Activated naive CD4-positive, alpha-beta T cell treated with anti-CD3 and anti-CD28 coated beads, Interleukin-2, amount 50 U/mL, for 72 hours (primary cell): ENCODE data around the gene SLCO2B1. TPM values are rescaled to one million over a fixed set of nuclear protein-coding genes. Genes with fewer than 3 reads are reported as not detected.

Experiments used
- ATAC-seq, 2 donors: fragments of 150-1000 bp; cut with Tn5 transposase; 2 replicates each; pipeline ENCODE4 v1.10.0; 2021; ENCODE audit warnings: mild to moderate bottlenecking in 2 of 2, moderate library complexity in 2 of 2
- DNase-seq, 2 donors: peaks; one replicate each; pipeline ENCODE4 v3.0.0; 2021 to 2022; ENCODE audit warnings: low spot score in 2 of 2
- H3K27ac Mint-ChIP-seq, 2 donors: one replicate each; pipeline ENCODE4 v1.8.0; 2022; ENCODE audit warnings: mild to moderate bottlenecking in 2 of 2, mixed read lengths in 2 of 2
- H3K36me3 Mint-ChIP-seq, 2 donors: one replicate each; pipeline ENCODE4 v1.8.0; 2022; ENCODE audit warnings: mixed read lengths in 2 of 2
- H3K9me3 Mint-ChIP-seq, 2 donors: one replicate each; pipeline ENCODE4 v1.8.0; 2022; ENCODE audit warnings: mixed read lengths in 2 of 2
- total RNA-seq, 2 donors: library from RNA; stranded (reverse); gene quantifications; one replicate each; pipeline ENCODE4 v1.2.3, GENCODE V29; 2022

The SLCO2B1 gene
- total RNA-seq, 2 donors from 2014 or later: not detected

DNA sequence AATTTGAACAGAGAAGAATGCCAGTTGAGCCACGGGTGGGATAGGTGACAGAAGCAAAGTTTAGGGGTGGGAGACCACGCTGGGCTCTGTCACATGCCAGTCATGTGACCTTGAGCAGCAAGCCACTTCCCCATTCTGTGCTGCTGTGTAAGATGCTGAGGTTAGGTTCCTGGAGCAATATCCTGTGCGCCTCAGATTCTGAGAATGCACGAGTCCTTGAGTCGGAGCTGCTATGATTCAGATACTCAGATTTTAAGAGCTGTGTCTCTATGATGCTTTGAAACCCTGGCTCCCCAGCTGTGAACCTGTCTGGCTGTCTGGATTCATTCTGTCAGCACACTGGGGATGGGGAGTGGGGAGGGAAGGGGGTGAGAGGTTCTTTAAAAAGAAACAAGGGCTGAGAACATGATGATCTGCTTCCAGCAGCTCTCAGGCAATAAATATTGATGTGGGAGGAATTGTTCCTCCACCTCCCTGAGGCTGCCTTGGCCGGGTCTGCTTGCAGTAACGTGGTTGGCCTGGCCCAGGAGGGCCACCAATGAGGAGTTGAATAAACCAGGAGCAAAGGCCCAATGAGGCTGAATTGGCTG lies 24.0 kb downstream of the SLCO2B1 start:
- ATAC-seq: peak; percentile 70 to 76
- DNase-seq: no peak
- Mint-ChIP-seq H3K36me3 (no peaks in the 10 kb centered on the region), H3K27ac (peak overlapping the region; percentile 7 to 50), H3K9me3 (no peaks in the 10 kb centered on the region)

DNA sequence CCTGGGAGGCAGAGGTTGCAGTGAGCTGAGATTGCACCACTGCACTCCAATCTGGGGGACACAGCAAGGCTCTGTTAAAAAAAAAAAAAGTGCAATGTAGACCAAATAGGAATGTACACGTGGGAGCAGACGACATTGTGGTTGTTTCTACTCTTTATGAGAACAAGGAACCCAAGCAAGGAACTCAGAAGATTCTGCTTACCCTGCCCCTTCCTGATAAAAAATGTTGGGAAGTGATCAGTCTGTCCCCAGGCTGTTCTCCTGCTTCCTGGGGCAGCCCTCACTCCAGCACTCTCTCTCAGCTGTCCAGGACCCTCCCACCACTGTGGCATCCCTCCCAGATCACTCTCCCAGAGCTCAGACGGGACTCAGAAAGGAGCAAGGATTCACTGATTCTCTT lies 31.8 kb downstream of the SLCO2B1 start:
- ATAC-seq (no peak), DNase-seq (no peak)
- Mint-ChIP-seq H3K9me3 (no peaks in the 10 kb centered on the region), H3K36me3 (no peaks in the 10 kb centered on the region), H3K27ac (no peak overlapping the region)

DNA sequence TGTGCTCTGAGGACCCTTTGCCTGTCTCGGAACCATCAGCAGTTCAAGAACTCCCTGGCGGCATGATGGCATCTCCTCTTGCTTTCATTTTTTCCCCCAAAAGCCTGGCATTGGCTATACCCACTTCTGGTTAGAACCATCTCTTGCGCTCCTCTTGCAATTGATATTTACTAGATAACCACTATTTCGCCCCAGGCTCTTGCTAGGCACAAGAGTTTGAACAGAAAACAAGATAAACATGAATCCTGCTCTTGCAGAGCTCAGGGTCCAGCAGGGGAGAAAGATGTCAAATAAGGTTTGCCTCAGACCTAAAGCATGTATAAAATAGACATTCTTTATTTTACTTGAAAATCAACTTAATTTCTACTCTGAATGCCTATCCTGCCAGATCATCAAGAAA lies 33.1 kb downstream of the SLCO2B1 start:
- no peak overlapping the region for H3K27ac Mint-ChIP-seq
- no peaks in the 10 kb centered on the region for H3K9me3 Mint-ChIP-seq
- ATAC-seq: no peak
- DNase-seq: no peak
- H3K36me3 Mint-ChIP-seq: no peaks in the 10 kb centered on the region

DNA sequence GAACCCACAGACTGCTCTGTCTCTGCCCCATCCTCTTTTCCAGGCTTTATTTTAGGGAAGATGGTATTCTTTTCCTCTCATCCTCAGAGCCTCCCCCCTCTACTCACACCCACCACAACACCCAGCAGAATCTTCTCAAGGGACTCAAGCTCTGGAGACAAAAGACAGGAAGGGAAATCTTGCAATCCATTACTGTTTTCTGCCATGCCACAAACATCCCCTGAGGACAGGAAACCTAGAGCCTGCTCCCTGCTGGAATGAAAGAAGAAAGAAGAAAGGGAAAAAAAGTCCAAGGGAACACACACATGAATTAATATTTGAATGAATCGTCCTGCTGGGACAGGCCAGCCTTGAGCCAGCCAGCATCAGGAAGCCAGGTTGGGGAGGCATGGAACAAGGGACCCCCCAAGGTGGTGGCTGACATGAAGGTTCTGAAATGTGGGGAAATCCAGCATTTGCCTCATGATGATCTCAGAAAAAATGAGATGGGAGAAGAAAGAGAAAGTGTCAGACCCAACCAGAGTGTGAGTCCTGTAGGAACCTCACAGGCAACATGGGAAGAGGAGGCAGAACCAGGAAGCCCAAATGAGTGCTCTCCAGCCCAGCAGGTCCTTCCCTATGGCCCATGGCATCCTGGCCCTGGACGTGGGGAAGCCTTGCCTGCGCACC lies 34.0 kb downstream of the SLCO2B1 start:
- no peak for ATAC-seq
- Mint-ChIP-seq H3K9me3 (no peaks in the 10 kb centered on the region), H3K36me3 (no peaks in the 10 kb centered on the region), H3K27ac (no peak overlapping the region)
- no peak for DNase-seq

DNA sequence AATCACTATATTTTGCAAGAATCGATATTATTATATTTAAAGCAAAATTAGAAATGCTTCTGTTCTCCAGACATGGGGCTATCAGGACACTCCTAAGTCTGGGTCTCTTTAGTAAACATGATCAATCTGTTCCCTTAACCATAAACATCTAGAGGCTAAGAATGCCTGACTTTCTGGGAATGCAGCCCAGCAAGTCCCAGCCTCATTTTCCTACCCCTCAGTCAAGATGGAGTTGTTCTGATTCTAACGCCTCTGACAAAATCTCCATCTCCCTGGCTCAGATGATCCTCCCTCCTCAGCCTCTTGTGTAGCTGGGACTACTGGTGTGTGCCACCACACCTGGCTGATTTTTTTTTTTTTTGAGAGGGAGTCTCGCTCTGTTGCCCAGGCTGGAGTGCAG lies 35.0 kb downstream of the SLCO2B1 start:
- no peak for ATAC-seq
- DNase-seq: no peak
- Mint-ChIP-seq H3K27ac (no peak overlapping the region), H3K9me3 (no peaks in the 10 kb centered on the region), H3K36me3 (no peaks in the 10 kb centered on the region)

DNA sequence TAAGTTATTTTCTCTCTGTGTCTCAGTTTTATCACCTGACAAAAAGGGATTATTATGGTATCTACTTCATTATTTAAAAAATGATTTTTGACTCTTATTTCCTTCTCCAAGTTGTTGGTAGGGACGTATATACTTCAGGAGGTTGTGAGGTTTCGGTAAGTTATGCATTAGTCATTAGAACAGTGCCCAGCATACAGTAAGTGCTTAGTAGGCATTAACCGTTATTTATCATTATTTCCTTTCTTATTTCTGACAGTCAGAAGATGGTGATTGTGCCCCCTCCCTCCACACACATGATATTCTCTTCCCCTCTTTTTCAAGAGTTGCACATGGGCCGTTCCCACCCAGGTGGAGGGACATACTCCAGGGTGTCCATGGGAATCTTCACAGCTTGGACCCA lies 36.1 kb downstream of the SLCO2B1 start:
- ATAC-seq: no peak
- Mint-ChIP-seq H3K36me3 (no peaks in the 10 kb centered on the region), H3K27ac (peak overlapping the region in 1 of 2 donors; percentile 6), H3K9me3 (no peaks in the 10 kb centered on the region)
- DNase-seq: no peak

DNA sequence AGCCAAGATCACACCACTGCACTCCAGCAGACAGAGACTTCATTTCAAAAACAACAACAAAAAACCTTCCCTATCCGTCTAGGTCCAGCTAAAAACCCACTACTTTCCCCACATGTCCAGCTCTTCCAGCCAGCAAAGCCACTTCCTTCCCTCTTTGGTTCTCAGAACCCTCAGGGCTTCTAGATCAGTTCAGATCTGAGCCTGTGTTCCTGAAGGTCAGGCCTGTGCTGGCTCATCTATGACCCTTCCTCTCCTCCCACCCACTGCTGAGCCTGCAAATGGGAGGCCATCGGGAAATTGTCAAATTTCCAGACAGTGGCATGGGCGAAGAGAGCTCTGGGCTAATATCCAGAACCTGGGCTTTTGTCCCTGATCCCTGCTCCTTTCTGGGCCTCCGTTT lies 37.8 kb downstream of the SLCO2B1 start:
- Mint-ChIP-seq H3K9me3 (no peaks in the 10 kb centered on the region), H3K27ac (no peak overlapping the region), H3K36me3 (no peaks in the 10 kb centered on the region)
- DNase-seq (no peak), ATAC-seq (no peak)

DNA sequence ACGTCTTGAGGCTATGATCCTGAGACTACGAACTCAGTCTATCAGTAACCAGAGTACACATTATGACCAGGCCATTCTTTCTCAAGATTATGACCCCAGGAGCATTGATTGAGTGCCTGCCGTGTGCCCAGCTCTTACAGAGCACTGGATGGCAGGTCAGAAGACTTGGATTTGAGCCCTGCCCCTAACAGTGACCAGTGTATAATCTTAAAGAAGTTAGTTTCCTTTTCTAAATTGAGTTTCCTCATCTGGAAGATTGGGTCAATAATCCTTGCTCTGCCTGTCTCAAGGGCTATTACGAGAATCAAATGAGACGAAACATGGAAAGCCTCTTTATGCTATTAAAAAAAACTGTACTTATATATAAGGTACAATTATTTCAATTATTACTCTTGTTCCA lies 38.2 kb downstream of the SLCO2B1 start:
- no peaks in the 10 kb centered on the region for H3K36me3 Mint-ChIP-seq
- no peak for DNase-seq
- no peak for ATAC-seq
- H3K9me3 Mint-ChIP-seq: no peaks in the 10 kb centered on the region
- no peak overlapping the region for H3K27ac Mint-ChIP-seq

DNA sequence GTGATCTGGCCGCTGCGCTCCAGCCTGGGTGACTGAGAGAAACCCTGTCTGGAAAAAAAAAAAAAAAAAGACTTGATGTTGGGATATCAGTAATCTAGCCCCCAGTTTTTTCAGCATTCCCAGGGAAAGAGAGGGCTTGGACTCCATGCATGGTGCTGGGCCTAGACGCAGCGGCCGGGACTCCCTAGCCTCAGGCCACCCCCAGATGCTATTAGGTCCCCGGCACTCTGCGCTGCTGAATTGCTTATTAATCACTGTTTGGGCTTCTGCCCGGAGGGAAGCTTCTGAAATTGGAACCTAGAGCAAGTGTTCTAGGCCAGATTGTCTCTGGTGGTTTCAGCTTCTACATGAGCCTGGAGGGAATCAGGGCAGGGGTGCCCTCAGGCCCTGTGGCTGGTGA lies 39.0 kb downstream of the SLCO2B1 start:
- ATAC-seq: no peak
- peak overlapping the region in 1 of 2 donors; percentile 21 for H3K27ac Mint-ChIP-seq

DNA sequence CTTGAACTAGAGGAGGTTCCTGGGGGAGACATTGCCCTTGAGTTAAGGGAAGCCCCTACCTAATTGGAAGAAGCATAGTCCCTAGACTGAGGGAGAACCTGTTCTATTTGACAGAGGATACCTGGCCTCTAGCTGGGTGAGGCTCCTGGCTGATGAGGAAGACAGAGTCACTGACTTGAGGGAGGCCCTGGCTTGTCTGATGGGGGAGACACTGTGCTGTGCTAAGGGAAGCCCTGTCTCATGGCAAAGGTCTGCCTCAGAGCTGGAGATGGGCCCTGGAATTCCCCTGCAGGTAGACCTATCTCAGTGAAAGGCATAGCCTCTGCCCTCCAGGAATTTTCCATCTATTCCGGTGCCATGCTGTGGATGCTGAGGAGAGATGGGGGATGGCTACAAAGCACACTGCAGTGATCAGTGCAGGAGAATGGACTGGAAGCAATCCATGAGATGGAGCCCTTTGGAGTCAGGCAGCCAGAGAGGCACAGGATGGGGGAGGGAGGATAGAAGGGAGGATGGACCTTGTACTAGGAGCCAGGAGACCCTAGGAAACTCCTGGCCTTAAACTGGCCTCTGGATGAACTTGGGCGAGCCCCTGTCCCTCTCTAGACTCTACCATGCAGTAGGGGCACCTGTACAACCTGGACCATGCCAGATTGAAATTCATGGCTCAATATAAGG lies 39.9 kb downstream of the SLCO2B1 start:
- Mint-ChIP-seq H3K36me3 (no peaks in the 10 kb centered on the region), H3K27ac (no peak overlapping the region), H3K9me3 (no peaks in the 10 kb centered on the region)
- ATAC-seq (no peak), DNase-seq (no peak)

More for the DNA sequence above, 39.0 kb downstream of the SLCO2B1 start:
- DNase-seq: no peak
- H3K9me3 Mint-ChIP-seq: no peaks in the 10 kb centered on the region
- no peaks in the 10 kb centered on the region for H3K36me3 Mint-ChIP-seq

DNA sequence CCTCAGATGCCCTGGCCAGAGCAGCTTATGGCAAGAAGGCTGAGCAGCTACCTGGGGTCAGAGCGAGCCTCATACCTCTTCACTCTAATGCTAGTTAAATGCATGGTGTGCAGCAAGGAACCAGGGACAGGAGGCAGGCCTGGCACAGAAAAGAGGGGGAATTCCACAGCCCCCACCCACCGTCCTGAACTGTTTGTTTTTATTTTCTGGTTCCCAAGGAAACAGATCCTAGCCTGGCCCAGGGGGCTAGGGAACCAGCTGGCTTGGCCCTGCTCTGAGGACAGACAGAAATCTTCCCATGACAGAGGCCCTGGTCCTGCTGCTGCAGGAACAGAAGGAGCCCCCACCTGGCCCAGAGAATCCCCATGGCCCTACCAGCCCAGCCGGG lies 40.4 kb downstream of the SLCO2B1 start:
- DNase-seq (no peak), ATAC-seq (no peak)
- H3K36me3 Mint-ChIP-seq: no peaks in the 10 kb centered on the region
- no peak overlapping the region for H3K27ac Mint-ChIP-seq
- H3K9me3 Mint-ChIP-seq: no peaks in the 10 kb centered on the region

DNA sequence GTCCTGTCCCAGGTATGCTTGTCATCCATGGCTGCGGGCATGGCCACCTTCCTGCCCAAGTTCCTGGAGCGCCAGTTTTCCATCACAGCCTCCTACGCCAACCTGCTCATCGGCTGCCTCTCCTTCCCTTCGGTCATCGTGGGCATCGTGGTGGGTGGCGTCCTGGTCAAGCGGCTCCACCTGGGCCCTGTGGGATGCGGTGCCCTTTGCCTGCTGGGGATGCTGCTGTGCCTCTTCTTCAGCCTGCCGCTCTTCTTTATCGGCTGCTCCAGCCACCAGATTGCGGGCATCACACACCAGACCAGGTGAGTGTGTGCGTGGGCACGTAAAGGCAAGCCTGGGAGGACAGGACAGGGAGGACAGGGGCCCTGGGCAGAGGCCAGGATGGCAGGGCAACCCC lies 42.4 kb downstream of the SLCO2B1 start:
- no peak for ATAC-seq
- no peaks in the 10 kb centered on the region for H3K9me3 Mint-ChIP-seq
- no peak overlapping the region for H3K27ac Mint-ChIP-seq
- no peak for DNase-seq
- no peaks in the 10 kb centered on the region for H3K36me3 Mint-ChIP-seq

DNA sequence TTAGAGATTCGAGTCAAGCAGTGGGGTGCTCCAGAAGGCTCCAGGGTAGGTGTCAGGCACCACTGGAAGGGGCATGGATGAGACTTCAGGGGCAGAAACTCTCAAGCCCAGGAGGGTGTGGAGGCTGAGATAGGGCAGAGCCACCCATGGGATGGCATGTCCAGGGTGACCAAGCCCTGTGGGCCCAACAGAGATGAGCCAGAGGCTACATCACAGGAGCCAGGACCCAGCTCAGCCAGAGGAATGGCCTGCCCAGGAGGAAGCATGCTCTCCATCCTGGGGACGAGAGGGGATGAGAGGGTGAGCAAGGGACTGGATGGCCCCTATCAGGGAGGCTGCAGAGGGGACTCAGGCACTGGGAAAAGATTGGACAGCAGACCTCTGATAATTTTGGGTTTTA lies 42.8 kb downstream of the SLCO2B1 start:
- no peak overlapping the region for H3K27ac Mint-ChIP-seq
- no peaks in the 10 kb centered on the region for H3K9me3 Mint-ChIP-seq
- ATAC-seq (no peak), DNase-seq (no peak)
- H3K36me3 Mint-ChIP-seq: no peaks in the 10 kb centered on the region

DNA sequence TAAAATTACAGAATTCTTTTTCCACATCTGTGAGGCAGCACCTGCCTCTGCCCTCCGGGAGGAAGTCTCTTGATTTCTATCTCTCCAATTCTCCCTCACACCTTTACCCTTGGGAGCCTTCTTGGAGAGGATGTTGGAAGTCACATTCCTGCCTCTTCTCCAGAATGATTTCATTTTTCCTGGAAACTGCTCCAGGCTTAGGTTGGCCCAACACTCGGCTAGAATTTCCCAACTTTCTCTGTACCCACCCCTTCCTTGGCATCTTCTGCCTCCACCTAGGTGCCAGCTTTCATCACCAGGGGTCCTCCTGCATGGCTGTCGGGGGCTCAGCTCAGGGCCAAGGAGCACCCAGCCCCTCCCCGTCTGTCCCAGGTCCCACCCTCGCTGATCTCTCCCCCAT lies 43.2 kb downstream of the SLCO2B1 start:
- ATAC-seq: no peak
- H3K36me3 Mint-ChIP-seq: no peaks in the 10 kb centered on the region
- no peaks in the 10 kb centered on the region for H3K9me3 Mint-ChIP-seq

DNA sequence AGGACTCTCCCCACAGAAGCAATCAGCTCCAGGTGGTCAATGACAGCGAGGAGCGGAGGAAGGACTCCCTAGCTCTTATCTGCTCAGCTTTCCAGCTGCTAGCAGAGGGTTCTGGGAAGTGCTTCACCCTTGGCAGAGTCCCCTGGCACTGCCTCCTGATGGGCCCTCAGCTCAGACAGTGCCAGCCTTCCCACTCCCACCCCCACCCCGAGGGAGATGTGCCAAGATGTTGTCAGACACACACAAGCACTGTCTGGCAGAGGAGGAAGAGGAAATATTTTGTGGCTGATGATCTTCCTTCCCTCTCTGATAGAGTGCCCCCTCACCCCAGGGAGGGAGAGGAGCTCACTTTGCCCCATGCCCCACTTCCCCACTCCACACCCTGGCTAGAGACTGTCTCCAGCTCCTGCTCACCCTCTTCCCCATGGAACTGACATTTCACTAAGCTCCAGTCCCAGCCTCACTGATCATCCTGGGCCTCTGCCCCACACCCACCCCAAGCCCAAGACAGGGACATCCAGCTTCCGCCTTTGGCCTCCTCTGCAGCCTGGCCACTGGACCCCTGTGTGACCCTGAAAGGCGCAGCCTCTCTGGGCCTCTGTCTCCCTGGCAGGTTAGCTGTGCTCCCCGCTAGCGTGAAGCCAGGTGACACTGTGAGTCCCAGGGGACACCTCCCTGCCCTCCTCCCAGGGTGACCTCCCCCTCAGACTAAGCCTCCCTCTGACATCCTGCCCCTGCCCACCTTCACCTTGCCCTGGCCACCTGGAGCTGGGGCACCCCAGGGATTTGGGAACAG lies 44.5 kb downstream of the SLCO2B1 start:
- Mint-ChIP-seq H3K27ac (no peak overlapping the region), H3K36me3 (no peaks in the 10 kb centered on the region)
- ATAC-seq: no peak

More for the DNA sequence above, 43.2 kb downstream of the SLCO2B1 start:
- no peak for DNase-seq
- H3K27ac Mint-ChIP-seq: no peak overlapping the region

DNA sequence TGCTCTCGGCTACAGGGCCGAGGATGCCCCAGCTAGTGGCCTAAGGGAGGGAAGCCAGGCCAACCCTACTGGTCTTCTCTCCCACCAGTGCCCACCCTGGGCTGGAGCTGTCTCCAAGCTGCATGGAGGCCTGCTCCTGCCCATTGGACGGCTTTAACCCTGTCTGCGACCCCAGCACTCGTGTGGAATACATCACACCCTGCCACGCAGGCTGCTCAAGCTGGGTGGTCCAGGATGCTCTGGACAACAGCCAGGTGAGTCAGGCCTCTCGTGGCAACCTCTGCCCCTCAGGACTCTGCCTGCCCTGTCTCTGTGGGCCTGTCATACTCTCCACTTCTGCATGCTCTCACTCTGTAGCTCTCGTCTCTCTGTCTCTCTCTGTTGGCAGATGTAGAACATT lies 45.5 kb downstream of the SLCO2B1 start:
- Mint-ChIP-seq H3K27ac (no peak overlapping the region), H3K36me3 (no peaks in the 10 kb centered on the region), H3K9me3 (no peaks in the 10 kb centered on the region)
- ATAC-seq (no peak), DNase-seq (no peak)

More for the DNA sequence above, 44.5 kb downstream of the SLCO2B1 start:
- H3K9me3 Mint-ChIP-seq: no peaks in the 10 kb centered on the region
- no peak for DNase-seq
